Vagina (tissue), 2 donors: ENCODE measurements around the gene NHLRC1.

Experiments
- CTCF ChIP-seq, 3 experiments: fragments of 450-650 bp in 2 of 3; fragments of 200-600 bp in 1 of 3; sonication (generic) in 1 of 3; IDR thresholded peaks; one replicate each; pipeline ENCODE4 v1.5.1; 2017 to 2019; ENCODE audit warnings: antibody characterized with exemption in 3 of 3, mild to moderate bottlenecking in 2 of 3, moderate library complexity in 2 of 3
- POLR2A ChIP-seq, 2 donors: fragments of 450-650 bp; IDR thresholded peaks; one replicate each; pipeline ENCODE4 v1.6.1; 2017; ENCODE audit warnings: antibody characterized with exemption in 2 of 2, mild to moderate bottlenecking in 2 of 2, moderate library complexity in 2 of 2

- TF ChIP-seq POLR2A (IDR thresholded peaks at IDR 0.05): no peak
- TF ChIP-seq CTCF (IDR thresholded peaks at IDR 0.05): no peak
These were observed 3.2 kb downstream of the NHLRC1 start for GRCh38 chr6:18119236-18119635.
